Mucosa of stomach (tissue), 1 donor: ENCODE measurements around the gene EDEM2.
"Not testable (repeated sequence)": the region's sequence is repeated elsewhere in the genome, so short reads cannot be mapped to it uniquely, and the experiment has no call there.

ENCODE experiments used
- H3K27me3 ChIP-seq: one replicate; pipeline ENCODE4 v1.7.0; 2013; ENCODE audit warnings: mild to moderate bottlenecking, low read length; ENCODE audit not compliant: control insufficient read depth, insufficient read depth
- H3K36me3 ChIP-seq: one replicate; pipeline ENCODE4 v1.7.0; 2013; ENCODE audit warnings: low read length; ENCODE audit not compliant: control insufficient read depth, insufficient read depth
- H3K4me1 ChIP-seq: one replicate; pipeline ENCODE4 v1.7.0; 2013; ENCODE audit warnings: mild to moderate bottlenecking, low read length; ENCODE audit not compliant: control insufficient read depth, insufficient read depth
- H3K4me3 ChIP-seq: one replicate; pipeline ENCODE4 v1.7.0; 2013; ENCODE audit warnings: low read length
- H3K9ac ChIP-seq: one replicate; pipeline ENCODE4 v1.7.0; 2013; ENCODE audit warnings: mild to moderate bottlenecking, low read length, moderate library complexity
- H3K9me3 ChIP-seq: one replicate; pipeline ENCODE4 v1.7.0; 2013; ENCODE audit warnings: mild to moderate bottlenecking, low read length, moderate library complexity; ENCODE audit not compliant: control insufficient read depth
- donor health status: Pancreatic carcinoma.

EDEM2 gene

GRCh38 chr20:35117196-35117595 lies 29.9 kb downstream of the EDEM2 start:
- no peak overlapping the region for H3K4me3 ChIP-seq
- peaks cover 6% of the 10 kb centered on the region for H3K4me1 ChIP-seq
- peaks cover 19% of the 10 kb centered on the region for H3K36me3 ChIP-seq
- H3K27me3 ChIP-seq, result no peaks in the 10 kb centered on the region
- no peak overlapping the region for H3K9ac ChIP-seq
- H3K9me3 ChIP-seq, result no peaks in the 10 kb centered on the region

- Histone ChIP-seq H3K4me1 (peaks cover 6% of the 10 kb centered on the region), H3K36me3 (peaks cover 17% of the 10 kb centered on the region), H3K9me3 (no peaks in the 10 kb centered on the region), H3K4me3 (no peak overlapping the region), H3K9ac (no peak overlapping the region), H3K27me3 (no peaks in the 10 kb centered on the region)
Observed at GRCh38 chr20:35116258-35116657, 30.9 kb downstream of the EDEM2 start.

GRCh38 chr20:35115606-35116005 lies 31.5 kb downstream of the EDEM2 start:
- H3K9me3 ChIP-seq, result no peaks in the 10 kb centered on the region
- H3K4me3 ChIP-seq, result no peak overlapping the region
- no peak overlapping the region for H3K9ac ChIP-seq
- H3K4me1 ChIP-seq, result peaks cover 6% of the 10 kb centered on the region
- no peaks in the 10 kb centered on the region for H3K27me3 ChIP-seq
- H3K36me3 ChIP-seq, result peaks cover 15% of the 10 kb centered on the region

GRCh38 chr20:35112276-35112675 lies 34.9 kb downstream of the EDEM2 start:
- not testable (repeated sequence) for H3K36me3 ChIP-seq, H3K4me3 ChIP-seq, H3K9me3 ChIP-seq, H3K4me1 ChIP-seq, H3K27me3 ChIP-seq, H3K9ac ChIP-seq

GRCh38 chr20:35111141-35111888 lies 35.8 kb downstream of the EDEM2 start:
- no peak overlapping the region for H3K9ac ChIP-seq
- no peaks in the 10 kb centered on the region for H3K36me3 ChIP-seq
- no peaks in the 10 kb centered on the region for H3K27me3 ChIP-seq

GRCh38 chr20:35108921-35109320 lies 38.2 kb downstream of the EDEM2 start:
- Histone ChIP-seq H3K9ac (no peak overlapping the region), H3K27me3 (no peaks in the 10 kb centered on the region), H3K4me1 (no peaks in the 10 kb centered on the region), H3K9me3 (no peaks in the 10 kb centered on the region), H3K4me3 (no peak overlapping the region), H3K36me3 (no peaks in the 10 kb centered on the region)

More at GRCh38 chr20:35111141-35111888, 35.8 kb downstream of the EDEM2 start:
- Histone ChIP-seq H3K4me1 (no peaks in the 10 kb centered on the region), H3K4me3 (no peak overlapping the region), H3K9me3 (no peaks in the 10 kb centered on the region)

GRCh38 chr20:35106827-35107380 lies 40.2 kb downstream of the EDEM2 start:
- H3K36me3 ChIP-seq, result no peaks in the 10 kb centered on the region
- H3K9me3 ChIP-seq, result no peaks in the 10 kb centered on the region
- no peak overlapping the region for H3K9ac ChIP-seq
- H3K4me1 ChIP-seq, result no peaks in the 10 kb centered on the region
- H3K27me3 ChIP-seq, result no peaks in the 10 kb centered on the region
- H3K4me3 ChIP-seq, result no peak overlapping the region

- no peaks in the 10 kb centered on the region for H3K9me3 ChIP-seq
- no peaks in the 10 kb centered on the region for H3K27me3 ChIP-seq
- no peak overlapping the region for H3K9ac ChIP-seq
- no peak overlapping the region for H3K4me3 ChIP-seq
- no peaks in the 10 kb centered on the region for H3K36me3 ChIP-seq
- no peaks in the 10 kb centered on the region for H3K4me1 ChIP-seq
Observed at GRCh38 chr20:35104685-35105295, 42.3 kb downstream of the EDEM2 start.

- no peaks in the 10 kb centered on the region for H3K36me3 ChIP-seq
- no peaks in the 10 kb centered on the region for H3K27me3 ChIP-seq
- H3K4me1 ChIP-seq, result no peaks in the 10 kb centered on the region
- H3K9ac ChIP-seq, result no peak overlapping the region
- no peak overlapping the region for H3K4me3 ChIP-seq
- no peaks in the 10 kb centered on the region for H3K9me3 ChIP-seq
Observed at GRCh38 chr20:35101620-35102019, 45.5 kb downstream of the EDEM2 start.

GRCh38 chr20:35093267-35093884 lies 53.8 kb downstream of the EDEM2 start:
- Histone ChIP-seq H3K9me3 (no peaks in the 10 kb centered on the region), H3K4me3 (no peak overlapping the region), H3K4me1 (peaks cover 19% of the 10 kb centered on the region), H3K9ac (no peak overlapping the region), H3K36me3 (no peaks in the 10 kb centered on the region), H3K27me3 (no peaks in the 10 kb centered on the region)

- no peaks in the 10 kb centered on the region for H3K9me3 ChIP-seq
- H3K4me1 ChIP-seq, result peaks cover 19% of the 10 kb centered on the region
- H3K36me3 ChIP-seq, result no peaks in the 10 kb centered on the region
- H3K4me3 ChIP-seq, result peak within 1 kb of the TSS; percentile 60
- no peaks in the 10 kb centered on the region for H3K27me3 ChIP-seq
- H3K9ac ChIP-seq, result peak within 1 kb of the TSS; percentile 76
Observed at GRCh38 chr20:35092524-35093266, 54.4 kb downstream of the EDEM2 start, which contains the start of gene TRPC4AP. Gene TRPC4AP, minus strand, starts transcription at chr20:35092807. Its CDS starts 26 bp downstream, at chr20:35092781.
